Calu3 (cell line): ENCODE measurements around the gene DLG2. TPM values are rescaled to one million over a fixed set of nuclear protein-coding genes. Genes with fewer than 3 reads are reported as not detected.

ENCODE experiments used
- BruUV-seq: library from RNA; stranded (reverse); fragments of 400-500 nt; replicated peaks from 2 replicates; lab custom pipeline; 2021; lab: Mats Ljungman, UMichigan
- CTCF ChIA-PET: fragments of 300-600 bp; sonication (Branson Sonifier 250); formaldehyde crosslinking; loops from one replicate; lab custom pipeline; 2022; ENCODE audit warnings: antibody characterized with exemption; lab: Charles Lee
- DNase-seq: peaks from one replicate; pipeline ENCODE4 v3.0.0; 2022
- H3K27ac Mint-ChIP-seq: one replicate; pipeline ENCODE4 v1.8.0; 2022; ENCODE audit warnings: mixed read lengths; ENCODE audit not compliant: unreplicated experiment
- H3K27me3 Mint-ChIP-seq: one replicate; pipeline ENCODE4 v1.8.0; 2022; ENCODE audit warnings: mixed read lengths; ENCODE audit not compliant: unreplicated experiment
- H3K36me3 Mint-ChIP-seq: one replicate; pipeline ENCODE4 v1.8.0; 2022; ENCODE audit warnings: mild to moderate bottlenecking, moderate library complexity, mixed read lengths; ENCODE audit not compliant: insufficient read depth, unreplicated experiment
- H3K4me1 Mint-ChIP-seq: one replicate; pipeline ENCODE4 v1.8.0; 2022; ENCODE audit warnings: mild to moderate bottlenecking, low read depth, mixed read lengths; ENCODE audit not compliant: unreplicated experiment
- H3K4me3 Mint-ChIP-seq: one replicate; pipeline ENCODE4 v1.8.0; 2022; ENCODE audit warnings: mild to moderate bottlenecking, low read depth, moderate library complexity, mixed read lengths; ENCODE audit not compliant: unreplicated experiment
- H3K9me3 Mint-ChIP-seq: one replicate; pipeline ENCODE4 v1.8.0; 2022; ENCODE audit warnings: low read depth, mixed read lengths; ENCODE audit not compliant: unreplicated experiment
- CTCF ChIP-seq: fragments of 200-600 bp; IDR thresholded peaks from one replicate; pipeline ENCODE4 v1.8.0; 2022; ENCODE audit warnings: antibody characterized with exemption; ENCODE audit not compliant: unreplicated experiment
- intact Hi-C: fragments of 100-400 bp; cut with micrococcal nuclease; formaldehyde crosslinking; loops from one replicate; pipeline ENCODE4 v1.10.0; 2022; ENCODE audit not compliant: unreplicated experiment
- total RNA-seq: library from RNA; stranded (reverse); gene quantifications from 2 replicates; pipeline ENCODE4 v1.2.3, GENCODE V29; 2022

DLG2 gene
- total RNA-seq, 1 experiment from 2014 or later, result 0.71 TPM

GRCh38 chr11:83611600-83611999, 2015.5 kb downstream of the DLG2 start:
- Mint-ChIP-seq H3K4me3 (no peak overlapping the region), H3K4me1 (no peaks in the 10 kb centered on the region), H3K9me3 (no peaks in the 10 kb centered on the region), H3K36me3 (no peaks in the 10 kb centered on the region), H3K27me3 (no peaks in the 10 kb centered on the region), H3K27ac (no peak overlapping the region)
- intact Hi-C loops, result no loop called here
- no TSS peak for BruUV-seq
- CTCF ChIA-PET, result no interaction called here
- DNase-seq, result no peak
- no peak for TF ChIP-seq CTCF

- intact Hi-C loops, result no loop called here
- H3K4me3 Mint-ChIP-seq, result no peak overlapping the region
- H3K9me3 Mint-ChIP-seq, result no peaks in the 10 kb centered on the region
- no peaks in the 10 kb centered on the region for H3K4me1 Mint-ChIP-seq
- H3K27me3 Mint-ChIP-seq, result no peaks in the 10 kb centered on the region
- no peak for DNase-seq
- CTCF ChIA-PET, result no interaction called here
- BruUV-seq, result no TSS peak
- no peak for TF ChIP-seq CTCF
- H3K27ac Mint-ChIP-seq, result no peak overlapping the region
- no peaks in the 10 kb centered on the region for H3K36me3 Mint-ChIP-seq
Observed at GRCh38 chr11:83611031-83611430, 2016.1 kb downstream of the DLG2 start.

GRCh38 chr11:83609191-83609590, 2018.0 kb downstream of the DLG2 start:
- no peaks in the 10 kb centered on the region for H3K27me3 Mint-ChIP-seq
- H3K9me3 Mint-ChIP-seq, result no peaks in the 10 kb centered on the region
- CTCF ChIA-PET, result no interaction called here
- intact Hi-C loops, result no loop called here
- BruUV-seq, result no TSS peak
- no peaks in the 10 kb centered on the region for H3K36me3 Mint-ChIP-seq
- no peak for DNase-seq
- TF ChIP-seq CTCF, result no peak
- H3K27ac Mint-ChIP-seq, result no peak overlapping the region
- H3K4me1 Mint-ChIP-seq, result no peaks in the 10 kb centered on the region
- no peak overlapping the region for H3K4me3 Mint-ChIP-seq

- H3K27me3 Mint-ChIP-seq, result no peaks in the 10 kb centered on the region
- CTCF ChIA-PET, result no interaction called here
- intact Hi-C loops, result no loop called here
- no peaks in the 10 kb centered on the region for H3K36me3 Mint-ChIP-seq
- no peak overlapping the region for H3K27ac Mint-ChIP-seq
- no peaks in the 10 kb centered on the region for H3K9me3 Mint-ChIP-seq
- H3K4me3 Mint-ChIP-seq, result no peak overlapping the region
- BruUV-seq, result no TSS peak
- no peak for DNase-seq
- H3K4me1 Mint-ChIP-seq, result no peaks in the 10 kb centered on the region
- TF ChIP-seq CTCF, result no peak
Observed at GRCh38 chr11:83608571-83608970, 2018.6 kb downstream of the DLG2 start.
